ENCODE measurements around the gene IFRD2. TPM values are rescaled to one million over a fixed set of nuclear protein-coding genes. Genes with fewer than 3 reads are reported as not detected.

Gene IFRD2
- polyA plus RNA-seq, 1 experiment, result 19.3 TPM

- no peaks in the 10 kb centered on the region; the same call in 1 of the 2 replicates for H3K9me3 ChIP-seq (ENCODE audit: control insufficient read depth, insufficient read depth, low read length)
- DNase-seq (ENCODE audit: low read depth, low spot score), result no peak
- ChIA-PET CTCF (interaction anchor here (1.0 to 2.0 kb wide), 3 partner anchors 14 to 19 kb away, joined by 4 to 7 read pairs (median 6); no protein-coding TSS in a partner anchor), POLR2A (no interaction called here)
- no peak for TF ChIP-seq CTCF (IDR thresholded peaks at IDR 0.05; ENCODE audit: low read depth, low read length)
- no peaks in the 10 kb centered on the region for H3K27me3 ChIP-seq (ENCODE audit: control insufficient read depth, insufficient read depth, low read length)
- peak overlapping the region; percentile 21 for H3K27ac ChIP-seq (ENCODE audit: low read depth, low read length)
- no peak overlapping the region for H3K4me3 ChIP-seq (ENCODE audit: low read depth, low read length)
These were observed 51.1 kb downstream of the IFRD2 start for GRCh38 chr3:50241163-50241562.

DNA sequence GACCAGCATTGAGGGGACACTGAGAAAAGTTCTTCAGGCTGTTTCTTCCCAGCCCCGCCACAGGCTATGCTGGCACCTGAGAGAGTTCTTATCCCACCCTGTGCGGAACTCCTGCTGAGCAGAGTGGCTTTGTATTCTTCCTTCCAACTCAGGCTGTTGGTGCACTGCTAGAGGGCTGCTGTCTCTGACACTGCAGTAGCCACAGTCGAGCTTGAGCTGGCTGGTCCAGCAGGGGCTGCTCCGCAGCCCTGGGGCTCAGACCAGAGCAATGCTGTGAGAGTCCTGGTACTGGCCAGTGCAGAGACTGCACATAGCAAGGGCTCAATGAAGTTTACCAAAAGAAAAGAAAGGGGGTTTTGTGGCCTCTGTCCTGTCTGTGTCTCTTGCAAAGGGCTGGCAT lies 52.6 kb downstream of the IFRD2 start:
- H3K9me3 ChIP-seq (ENCODE audit: control insufficient read depth, insufficient read depth, low read length), result no peaks in the 10 kb centered on the region
- H3K27ac ChIP-seq (ENCODE audit: low read depth, low read length), result no peak overlapping the region
- DNase-seq (ENCODE audit: low read depth, low spot score), result no peak
- TF ChIP-seq CTCF (IDR thresholded peaks at IDR 0.05; ENCODE audit: low read depth, low read length), result no peak
- POLR2A ChIA-PET, result interaction anchor here (0.6 kb wide), 1 partner anchor 28 kb away, joined by 3 read pairs; no protein-coding TSS in a partner anchor
- CTCF ChIA-PET, result interaction anchor here (0.9 kb wide), 1 partner anchor 13 kb away, joined by 6 read pairs; no protein-coding TSS in a partner anchor
- H3K4me3 ChIP-seq (ENCODE audit: low read depth, low read length), result no peak overlapping the region
- H3K27me3 ChIP-seq (ENCODE audit: control insufficient read depth, insufficient read depth, low read length), result no peaks in the 10 kb centered on the region

- no peak for DNase-seq (ENCODE audit: low read depth, low spot score)
- ChIA-PET POLR2A (interaction anchor here (0.6 kb wide), 1 partner anchor 136 kb away, joined by 7 read pairs; no protein-coding TSS in a partner anchor), CTCF (interaction anchor here (1.4 to 1.9 kb wide), 3 partner anchors 8 to 21 kb away, joined by 3 to 11 read pairs (median 4); no protein-coding TSS in a partner anchor)
- no peak for TF ChIP-seq CTCF (IDR thresholded peaks at IDR 0.05; ENCODE audit: low read depth, low read length)
- Histone ChIP-seq H3K27me3 (ENCODE audit: control insufficient read depth, insufficient read depth, low read length) (no peaks in the 10 kb centered on the region), H3K4me3 (ENCODE audit: low read depth, low read length) (peak overlapping the region; percentile 95), H3K27ac (ENCODE audit: low read depth, low read length) (peak overlapping the region; percentile 39), H3K9me3 (ENCODE audit: control insufficient read depth, insufficient read depth, low read length) (no peaks in the 10 kb centered on the region)
These were observed 53.6 kb downstream of the IFRD2 start for GRCh38 chr3:50238549-50239026.

GRCh38 chr3:50237754-50238548 lies 54.3 kb downstream of the IFRD2 start:
- ChIA-PET CTCF (interaction anchor here (0.6 to 1.9 kb wide), 6 partner anchors 9 to 112 kb away, joined by 3 to 11 read pairs (median 6); no protein-coding TSS in a partner anchor), POLR2A (interaction anchor here (0.6 kb wide), 1 partner anchor 136 kb away, joined by 7 read pairs; no protein-coding TSS in a partner anchor)
- H3K27me3 ChIP-seq (ENCODE audit: control insufficient read depth, insufficient read depth, low read length), result no peaks in the 10 kb centered on the region
- no peak for DNase-seq (ENCODE audit: low read depth, low spot score)
- peak overlapping the region; percentile 95 for H3K4me3 ChIP-seq (ENCODE audit: low read depth, low read length)
- H3K9me3 ChIP-seq (ENCODE audit: control insufficient read depth, insufficient read depth, low read length), result no peaks in the 10 kb centered on the region
- H3K27ac ChIP-seq (ENCODE audit: low read depth, low read length), result peak overlapping the region; percentile 52
- TF ChIP-seq CTCF (IDR thresholded peaks at IDR 0.05; ENCODE audit: low read depth, low read length), result no peak

Other genes starting within 250 kb of the IFRD2 start
- gene RBM5, start 203.5 kb downstream of the IFRD2 start, polyA plus RNA-seq (2011; rRNA removed), result 205 and 253 TPM in 2 replicates
- 14.7 and 17.1 TPM in 2 replicates for gene SEMA3F, start 137.1 kb downstream of the IFRD2 start, polyA plus RNA-seq (2011; rRNA removed)
- gene GNAT1, start 100.8 kb downstream of the IFRD2 start, polyA plus RNA-seq (2011; rRNA removed), result not detected in 2 replicates
- gene SLC38A3, start 87.2 kb downstream of the IFRD2 start, polyA plus RNA-seq (2011; rRNA removed), result 0.06 and 0.11 TPM in 2 replicates
- 603 and 661 TPM in 2 replicates for gene GNAI2, start 56.2 kb downstream of the IFRD2 start, polyA plus RNA-seq (2011; rRNA removed)
- gene SEMA3B, start 23.3 kb downstream of the IFRD2 start, polyA plus RNA-seq (2011; rRNA removed), result 22.0 and 24.7 TPM in 2 replicates
- gene LSMEM2, start 13.3 kb downstream of the IFRD2 start, polyA plus RNA-seq (2011; rRNA removed), result not detected in 2 replicates
- 3.0 and 4.7 TPM in 2 replicates for gene HYAL3, start 7.0 kb upstream of the IFRD2 start, polyA plus RNA-seq (2011; rRNA removed)
- gene NAA80, start 7.0 kb upstream of the IFRD2 start, polyA plus RNA-seq (2011; rRNA removed), result 2.0 and 4.6 TPM in 2 replicates
- gene HYAL1, start 11.1 kb upstream of the IFRD2 start, polyA plus RNA-seq (2011; rRNA removed), result 0.25 and 0.32 TPM in 2 replicates
- gene HYAL2, start 30.3 kb upstream of the IFRD2 start, polyA plus RNA-seq (2011; rRNA removed), result 46.6 and 59.7 TPM in 2 replicates
- gene TUSC2, start 35.8 kb upstream of the IFRD2 start, polyA plus RNA-seq (2011; rRNA removed), result 25.3 and 28.1 TPM in 2 replicates
- 25.1 and 26.5 TPM in 2 replicates for gene RASSF1, start 48.4 kb upstream of the IFRD2 start, polyA plus RNA-seq (2011; rRNA removed)
- 0.87 and 1.1 TPM in 2 replicates for gene ZMYND10, start 53.3 kb upstream of the IFRD2 start, polyA plus RNA-seq (2011; rRNA removed)
- 25.6 and 30.2 TPM in 2 replicates for gene NPRL2, start 58.3 kb upstream of the IFRD2 start, polyA plus RNA-seq (2011; rRNA removed)
- gene CYB561D2, start 58.4 kb upstream of the IFRD2 start, polyA plus RNA-seq (2011; rRNA removed), result 14.5 and 19.7 TPM in 2 replicates
- gene TMEM115, start 67.1 kb upstream of the IFRD2 start, polyA plus RNA-seq (2011; rRNA removed), result 26.6 and 38.1 TPM in 2 replicates
- gene CACNA2D2, start 211.2 kb upstream of the IFRD2 start, polyA plus RNA-seq (2011; rRNA removed), result 0.09 TPM in 2 replicates